Transverse colon (tissue), 3 donors: ENCODE measurements around the gene NME5.

ENCODE experiments used
- EP300 ChIP-seq: sonication (generic); formaldehyde crosslinking; IDR thresholded peaks from one replicate; pipeline ENCODE4 v1.6.1; 2017; ENCODE audit warnings: antibody characterized with exemption, low read depth
- TF ChIP-seq, protein P1 (sequence below), 5 experiments: fragments of 200-600 bp in 3 of 5; fragments of 450-650 bp in 2 of 5; sonication (generic) in 3 of 5; IDR thresholded peaks; 1 replicate in 2 of 5; 2 replicates in 3 of 5; pipeline ENCODE4 v1.5.1; 2016 to 2017; ENCODE audit warnings: antibody characterized with exemption in 5 of 5, inconsistent platforms in 3 of 5, mild to moderate bottlenecking in 2 of 5, moderate library complexity in 1 of 5

DNA sequence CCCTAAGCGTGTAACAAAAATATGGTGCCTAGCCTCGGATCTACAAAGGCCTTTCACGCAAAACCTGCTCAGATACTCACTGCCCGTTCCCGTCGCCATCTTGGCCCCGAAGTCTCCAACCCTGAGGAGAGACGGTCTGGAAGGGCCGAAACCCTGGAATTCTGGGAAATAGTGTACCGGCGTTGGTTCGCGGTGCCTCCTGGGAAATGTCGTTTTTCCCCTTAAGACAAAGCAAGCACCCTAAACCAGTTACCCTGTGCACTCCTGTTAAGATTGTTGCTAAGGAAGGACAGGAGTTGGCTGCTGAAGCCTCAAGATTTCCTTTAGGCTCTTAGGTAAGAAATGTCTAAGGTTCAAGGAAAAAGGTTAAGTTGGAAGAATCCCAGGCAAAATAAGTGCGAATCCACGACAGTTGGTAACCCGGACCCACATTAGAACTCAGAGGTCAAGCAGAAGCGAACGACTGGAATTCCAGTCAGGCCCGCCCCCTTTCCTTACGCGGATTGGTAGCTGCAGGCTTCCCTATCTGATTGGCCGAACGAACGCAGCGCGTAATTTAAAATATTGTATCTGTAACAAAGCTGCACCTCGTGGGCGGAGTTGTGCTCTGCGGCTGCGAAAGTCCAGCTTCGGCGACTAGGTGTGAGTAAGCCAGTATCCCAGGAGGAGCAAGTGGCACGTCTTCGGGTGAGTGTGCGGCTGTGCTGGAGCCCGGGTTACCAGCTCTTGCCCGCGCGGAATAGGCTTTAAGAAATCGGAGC is 39.5 kb upstream of the NME5 start, which contains the start of the genes BRD8 and KIF20A:
- TF ChIP-seq, protein P1, sequence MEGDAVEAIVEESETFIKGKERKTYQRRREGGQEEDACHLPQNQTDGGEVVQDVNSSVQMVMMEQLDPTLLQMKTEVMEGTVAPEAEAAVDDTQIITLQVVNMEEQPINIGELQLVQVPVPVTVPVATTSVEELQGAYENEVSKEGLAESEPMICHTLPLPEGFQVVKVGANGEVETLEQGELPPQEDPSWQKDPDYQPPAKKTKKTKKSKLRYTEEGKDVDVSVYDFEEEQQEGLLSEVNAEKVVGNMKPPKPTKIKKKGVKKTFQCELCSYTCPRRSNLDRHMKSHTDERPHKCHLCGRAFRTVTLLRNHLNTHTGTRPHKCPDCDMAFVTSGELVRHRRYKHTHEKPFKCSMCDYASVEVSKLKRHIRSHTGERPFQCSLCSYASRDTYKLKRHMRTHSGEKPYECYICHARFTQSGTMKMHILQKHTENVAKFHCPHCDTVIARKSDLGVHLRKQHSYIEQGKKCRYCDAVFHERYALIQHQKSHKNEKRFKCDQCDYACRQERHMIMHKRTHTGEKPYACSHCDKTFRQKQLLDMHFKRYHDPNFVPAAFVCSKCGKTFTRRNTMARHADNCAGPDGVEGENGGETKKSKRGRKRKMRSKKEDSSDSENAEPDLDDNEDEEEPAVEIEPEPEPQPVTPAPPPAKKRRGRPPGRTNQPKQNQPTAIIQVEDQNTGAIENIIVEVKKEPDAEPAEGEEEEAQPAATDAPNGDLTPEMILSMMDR (IDR thresholded peaks at IDR 0.05), result no peak
- TF ChIP-seq EP300, result no peak
